Stomach (tissue), 4 donors: ENCODE measurements around the gene KLHDC10.

Source experiments
- EP300 ChIP-seq: sonication (generic); formaldehyde crosslinking; IDR thresholded peaks from one replicate; pipeline ENCODE4 v1.6.1; 2017; ENCODE audit warnings: antibody characterized with exemption
- POLR2AphosphoS5 ChIP-seq, 3 donors: sonication (generic); formaldehyde crosslinking; IDR thresholded peaks; one replicate each; pipeline ENCODE4 v1.6.1; 2016; ENCODE audit warnings: antibody characterized with exemption in 3 of 3
- TF ChIP-seq, protein P1 (sequence below), 7 experiments: fragments of 450-650 bp in 4 of 7; fragments of 200-600 bp in 3 of 7; sonication (generic) in 3 of 7; IDR thresholded peaks; one replicate each; pipeline ENCODE4 v1.5.1; 2016 to 2019; ENCODE audit warnings: antibody characterized with exemption in 7 of 7, control low read depth in 2 of 7, mild to moderate bottlenecking in 1 of 7

DNA sequence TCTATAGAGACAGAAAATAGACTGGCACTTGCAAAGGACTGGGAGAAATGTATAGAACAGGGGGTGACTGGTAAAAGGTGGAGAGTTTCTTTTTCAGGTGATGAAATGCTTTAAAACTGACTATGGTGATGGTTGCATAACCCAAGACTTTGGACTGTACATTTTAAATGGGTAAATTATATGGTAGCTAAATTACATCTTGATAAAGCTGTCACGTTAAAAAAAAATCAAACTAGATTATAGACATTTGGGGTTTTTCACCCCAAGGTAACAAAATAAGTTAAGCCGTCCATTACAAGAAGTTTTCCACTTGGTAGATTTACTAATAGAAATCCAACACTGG is 110.9 kb downstream of the KLHDC10 start:
- TF ChIP-seq, protein P1, sequence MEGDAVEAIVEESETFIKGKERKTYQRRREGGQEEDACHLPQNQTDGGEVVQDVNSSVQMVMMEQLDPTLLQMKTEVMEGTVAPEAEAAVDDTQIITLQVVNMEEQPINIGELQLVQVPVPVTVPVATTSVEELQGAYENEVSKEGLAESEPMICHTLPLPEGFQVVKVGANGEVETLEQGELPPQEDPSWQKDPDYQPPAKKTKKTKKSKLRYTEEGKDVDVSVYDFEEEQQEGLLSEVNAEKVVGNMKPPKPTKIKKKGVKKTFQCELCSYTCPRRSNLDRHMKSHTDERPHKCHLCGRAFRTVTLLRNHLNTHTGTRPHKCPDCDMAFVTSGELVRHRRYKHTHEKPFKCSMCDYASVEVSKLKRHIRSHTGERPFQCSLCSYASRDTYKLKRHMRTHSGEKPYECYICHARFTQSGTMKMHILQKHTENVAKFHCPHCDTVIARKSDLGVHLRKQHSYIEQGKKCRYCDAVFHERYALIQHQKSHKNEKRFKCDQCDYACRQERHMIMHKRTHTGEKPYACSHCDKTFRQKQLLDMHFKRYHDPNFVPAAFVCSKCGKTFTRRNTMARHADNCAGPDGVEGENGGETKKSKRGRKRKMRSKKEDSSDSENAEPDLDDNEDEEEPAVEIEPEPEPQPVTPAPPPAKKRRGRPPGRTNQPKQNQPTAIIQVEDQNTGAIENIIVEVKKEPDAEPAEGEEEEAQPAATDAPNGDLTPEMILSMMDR (IDR thresholded peaks at IDR 0.05): no peak
- TF ChIP-seq POLR2AphosphoS5 (IDR thresholded peaks at IDR 0.05) (no peak), EP300 (no peak)
